ENCODE data around the gene PWP2. TPM values are rescaled to one million over a fixed set of nuclear protein-coding genes. Genes with fewer than 3 reads are reported as not detected.
"Not testable (repeated sequence)": the region's sequence is repeated elsewhere in the genome, so short reads cannot be mapped to it uniquely, and the experiment has no call there.

Gene PWP2
- total and polyA plus RNA-seq, 2 donors (not counting 1 experiment from before 2014, with no cell fraction given) = 3.6 to 13.5 TPM

- ATAC-seq (ENCODE audit: low read depth) = no peak
- intact Hi-C loops (cut with micrococcal nuclease) = no loop called here
- no peaks in the 10 kb centered on the region for H3K79me2 ChIP-seq (ENCODE audit: control insufficient read depth, insufficient read depth, low read length)
- 95% methylated on average over 8 of the region's 9 CpGs for WGBS (ENCODE audit: insufficient coverage)
- H3K4me3 ChIP-seq (ENCODE audit: control extremely low read depth in 1 of 5, extremely low read depth in 1 of 5, insufficient read depth in 1 of 5, low read depth in 2 of 5, low read length in 4 of 5) = no peak overlapping the region
- H3K27ac ChIP-seq (ENCODE audit: low read length in 2 of 2) = peak overlapping the region in 1 of 2 donors; percentile 20
- no peaks in the 10 kb centered on the region for H3K9me3 Mint-ChIP-seq (ENCODE audit: insufficient read depth)
- no peaks in the 10 kb centered on the region for H4K20me1 ChIP-seq (ENCODE audit: control insufficient read depth, insufficient read depth, low read length, poor library complexity, severe bottlenecking)
- H3K4me1 ChIP-seq (ENCODE audit: control insufficient read depth in 2 of 2, insufficient read depth in 2 of 2, low read length in 2 of 2) = peaks cover 19 to 43% of the 10 kb centered on the region in 2 donors
- H3K9ac ChIP-seq (ENCODE audit: low read length) = no peak overlapping the region
- DNase-seq = no peak
- H3K9me3 ChIP-seq (ENCODE audit: control extremely low read depth in 1 of 3, control insufficient read depth in 2 of 3, insufficient read depth in 1 of 3, low read length in 2 of 3) = no peaks in the 10 kb centered on the region
- H3K27me3 ChIP-seq (replicated peaks in 1 of 4; ENCODE audit: control extremely low read depth in 1 of 4, control insufficient read depth in 3 of 4, insufficient read depth in 4 of 4, low read length in 3 of 4) = no peaks in the 10 kb centered on the region
- POLR2A ChIA-PET = no interaction called here
- no peaks in the 10 kb centered on the region for H3K27me3 Mint-ChIP-seq
- CTCF ChIA-PET = interaction anchor here (1.3 kb wide), 1 partner anchor 8 kb away, joined by 3 read pairs; no protein-coding TSS in a partner anchor
- peak overlapping the region; percentile 82 for H3K27ac Mint-ChIP-seq
- H3K4me1 Mint-ChIP-seq = peaks cover 33% of the 10 kb centered on the region
- TF ChIP-seq EZH2 (IDR thresholded peaks at IDR 0.05; ENCODE audit: borderline replicate concordance, insufficient read depth, low read depth, low read length, poor library complexity, severe bottlenecking) = no peak
- no peak for TF ChIP-seq CTCF (IDR thresholded peaks at IDR 0.05)
- no peak overlapping the region for H3K4me2 ChIP-seq (replicated peaks; ENCODE audit: low read depth, low read length, poor library complexity, severe bottlenecking)
- H2AFZ ChIP-seq (ENCODE audit: insufficient read depth, low read depth, low read length, poor library complexity, severe bottlenecking) = no peak overlapping the region
- peaks cover 2 to 32% of the 10 kb centered on the region in 2 experiments for H3K36me3 ChIP-seq (replicated peaks in 1 of 2; ENCODE audit: control extremely low read depth in 1 of 2, control insufficient read depth in 1 of 2, extremely low read depth in 1 of 2, insufficient read depth in 2 of 2, low read length in 1 of 2)
- no peak overlapping the region for H3K4me3 Mint-ChIP-seq
These were observed 13.4 kb upstream of the PWP2 start for GRCh38 chr21:44093761-44094160.

GRCh38 chr21:44094832-44095231, 12.4 kb upstream of the PWP2 start:
- H3K4me3 Mint-ChIP-seq = no peak overlapping the region
- H3K4me1 ChIP-seq (ENCODE audit: control insufficient read depth in 2 of 2, insufficient read depth in 2 of 2, low read length in 2 of 2) = peaks cover 9 to 33% of the 10 kb centered on the region in 2 donors
- H2AFZ ChIP-seq (ENCODE audit: insufficient read depth, low read depth, low read length, poor library complexity, severe bottlenecking) = no peak overlapping the region
- no peaks in the 10 kb centered on the region for H3K9me3 ChIP-seq (ENCODE audit: control extremely low read depth in 1 of 3, control insufficient read depth in 2 of 3, insufficient read depth in 1 of 3, low read length in 2 of 3)
- H3K27ac ChIP-seq (ENCODE audit: low read length in 2 of 2) = no peak overlapping the region
- no peak for ATAC-seq (ENCODE audit: low read depth)
- CTCF ChIA-PET = interaction anchor here (1.1 kb wide), 1 partner anchor 11 kb away, joined by 3 read pairs; no protein-coding TSS in a partner anchor
- no peaks in the 10 kb centered on the region for H4K20me1 ChIP-seq (ENCODE audit: control insufficient read depth, insufficient read depth, low read length, poor library complexity, severe bottlenecking)
- H3K4me1 Mint-ChIP-seq = peaks cover 23% of the 10 kb centered on the region
- POLR2A ChIA-PET = interaction anchor here (0.7 kb wide), 1 partner anchor 60 kb away, joined by 4 read pairs; no protein-coding TSS in a partner anchor
- H3K9ac ChIP-seq (ENCODE audit: low read length) = no peak overlapping the region
- H3K27me3 Mint-ChIP-seq = no peaks in the 10 kb centered on the region
- TF ChIP-seq EZH2 (IDR thresholded peaks at IDR 0.05; ENCODE audit: borderline replicate concordance, insufficient read depth, low read depth, low read length, poor library complexity, severe bottlenecking) (no peak), CTCF (IDR thresholded peaks at IDR 0.05) (no peak)
- no peaks in the 10 kb centered on the region for H3K79me2 ChIP-seq (ENCODE audit: control insufficient read depth, insufficient read depth, low read length)
- intact Hi-C loops (cut with micrococcal nuclease) = no loop called here
- H3K27ac Mint-ChIP-seq = no peak overlapping the region
- H3K4me3 ChIP-seq (ENCODE audit: control extremely low read depth in 1 of 5, extremely low read depth in 1 of 5, insufficient read depth in 1 of 5, low read depth in 2 of 5, low read length in 4 of 5) = no peak overlapping the region
- H3K36me3 ChIP-seq (replicated peaks in 1 of 2; ENCODE audit: control extremely low read depth in 1 of 2, control insufficient read depth in 1 of 2, extremely low read depth in 1 of 2, insufficient read depth in 2 of 2, low read length in 1 of 2) = peaks cover 2 to 27% of the 10 kb centered on the region in 2 experiments
- no CpG with 5 or more reads among the region's 1 CpG for WGBS (ENCODE audit: insufficient coverage)
- H3K4me2 ChIP-seq (replicated peaks; ENCODE audit: low read depth, low read length, poor library complexity, severe bottlenecking) = no peak overlapping the region
- no peak for DNase-seq
- H3K27me3 ChIP-seq (replicated peaks in 1 of 4; ENCODE audit: control extremely low read depth in 1 of 4, control insufficient read depth in 3 of 4, insufficient read depth in 4 of 4, low read length in 3 of 4) = no peaks in the 10 kb centered on the region
- no peaks in the 10 kb centered on the region for H3K9me3 Mint-ChIP-seq (ENCODE audit: insufficient read depth)

GRCh38 chr21:44098507-44098906, 8.7 kb upstream of the PWP2 start:
- H4K20me1 ChIP-seq (ENCODE audit: control insufficient read depth, insufficient read depth, low read length, poor library complexity, severe bottlenecking); H3K36me3 ChIP-seq (replicated peaks in 1 of 2; ENCODE audit: control extremely low read depth in 1 of 2, control insufficient read depth in 1 of 2, extremely low read depth in 1 of 2, insufficient read depth in 2 of 2, low read length in 1 of 2); H3K4me1 Mint-ChIP-seq; H3K9me3 Mint-ChIP-seq (ENCODE audit: insufficient read depth); H3K27me3 Mint-ChIP-seq; H3K4me3 Mint-ChIP-seq; H3K27ac Mint-ChIP-seq; H3K9ac ChIP-seq (ENCODE audit: low read length); H3K4me1 ChIP-seq (ENCODE audit: control insufficient read depth in 2 of 2, insufficient read depth in 2 of 2, low read length in 2 of 2); DNase-seq; H3K4me2 ChIP-seq (replicated peaks; ENCODE audit: low read depth, low read length, poor library complexity, severe bottlenecking); ATAC-seq (ENCODE audit: low read depth); CTCF ChIA-PET; H3K27me3 ChIP-seq (replicated peaks in 1 of 4; ENCODE audit: control extremely low read depth in 1 of 4, control insufficient read depth in 3 of 4, insufficient read depth in 4 of 4, low read length in 3 of 4); H2AFZ ChIP-seq (ENCODE audit: insufficient read depth, low read depth, low read length, poor library complexity, severe bottlenecking); H3K79me2 ChIP-seq (ENCODE audit: control insufficient read depth, insufficient read depth, low read length); H3K27ac ChIP-seq (ENCODE audit: low read length in 2 of 2); POLR2A ChIA-PET; intact Hi-C loops (cut with micrococcal nuclease); H3K4me3 ChIP-seq (ENCODE audit: control extremely low read depth in 1 of 5, extremely low read depth in 1 of 5, insufficient read depth in 1 of 5, low read depth in 2 of 5, low read length in 4 of 5); H3K9me3 ChIP-seq (ENCODE audit: control extremely low read depth in 1 of 3, control insufficient read depth in 2 of 3, insufficient read depth in 1 of 3, low read length in 2 of 3): not testable (repeated sequence)
- no CpG with 5 or more reads among the region's 6 CpGs for WGBS (ENCODE audit: insufficient coverage)

All from B cell (primary cell).